Measurements from ENCODE around the gene GGT6. TPM values are rescaled to one million over a fixed set of nuclear protein-coding genes. Genes with fewer than 3 reads are reported as not detected.
"Not testable (repeated sequence)": the region's sequence is repeated elsewhere in the genome, so short reads cannot be mapped to it uniquely, and the experiment has no call there.

Gene GGT6
- total RNA-seq, 2 experiments from 2014 or later, result not detected

DNA sequence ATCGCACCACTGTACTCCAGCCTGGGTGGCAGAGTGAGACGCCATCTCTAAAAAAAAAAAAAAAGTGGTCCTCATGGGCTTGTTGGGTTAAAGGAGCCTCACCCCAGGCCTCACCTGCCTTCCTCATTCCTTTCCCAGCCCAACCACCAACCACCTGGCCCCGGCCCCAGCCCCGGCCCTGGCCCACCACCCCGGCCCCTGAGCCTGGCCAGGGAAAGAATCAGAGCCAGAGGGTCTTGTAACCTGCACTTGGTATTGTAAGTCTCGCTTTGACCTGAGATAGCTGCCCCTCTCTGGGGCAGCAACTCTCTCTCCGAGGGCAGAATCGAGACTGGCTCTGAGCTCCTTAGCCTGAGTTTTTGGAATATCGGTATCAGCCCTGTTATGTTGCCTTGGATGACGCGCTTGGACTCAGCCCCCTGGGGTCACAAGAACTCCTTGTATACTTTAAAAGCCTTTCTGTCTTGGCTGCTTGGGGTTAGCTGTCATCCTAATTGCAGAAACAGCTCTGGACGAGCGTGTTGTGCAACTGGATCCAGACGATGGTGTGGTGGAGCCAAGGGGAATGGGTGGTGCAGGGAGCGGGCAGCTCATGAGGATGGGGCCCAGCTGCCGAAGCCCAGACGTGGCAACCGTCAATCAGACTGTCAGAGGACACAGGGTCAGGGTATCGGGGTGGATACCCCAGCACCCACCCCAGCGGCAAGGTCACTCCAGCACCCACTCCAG lies 38.6 kb upstream of the GGT6 start:
- H3K27me3 Mint-ChIP-seq, result peaks cover 3% of the 10 kb centered on the region
- H3K9me3 Mint-ChIP-seq, result no peaks in the 10 kb centered on the region
- no peak for DNase-seq
- ChIA-PET CTCF (interaction anchor here (1.0 kb wide), 1 partner anchor 14 kb away, joined by 3 read pairs; no protein-coding TSS in a partner anchor), POLR2A (no interaction called here)
- no peaks in the 10 kb centered on the region for H3K36me3 Mint-ChIP-seq
- H3K27ac Mint-ChIP-seq, result no peak overlapping the region
- H3K4me3 Mint-ChIP-seq, result no peak overlapping the region
- intact Hi-C loops (cut with micrococcal nuclease), result no loop called here
- peaks cover 4% of the 10 kb centered on the region for H3K4me1 Mint-ChIP-seq (ENCODE audit: low read depth)

- CTCF ChIA-PET, result interaction anchor here (1.0 to 2.3 kb wide), 2 partner anchors 13 to 31 kb away, joined by 3 to 7 read pairs; no protein-coding TSS in a partner anchor
- intact Hi-C loops (cut with micrococcal nuclease), result no loop called here
- peaks cover 3% of the 10 kb centered on the region for H3K27me3 Mint-ChIP-seq
- peaks cover 4% of the 10 kb centered on the region for H3K4me1 Mint-ChIP-seq (ENCODE audit: low read depth)
- POLR2A ChIA-PET, result no interaction called here
- H3K9me3 Mint-ChIP-seq, result no peaks in the 10 kb centered on the region
- H3K36me3 Mint-ChIP-seq, result no peaks in the 10 kb centered on the region
- no peak for DNase-seq
- H3K4me3 Mint-ChIP-seq, result no peak overlapping the region
- H3K27ac Mint-ChIP-seq, result no peak overlapping the region
Observed at GRCh38 chr17:4597975-4598374, 37.6 kb upstream of the GGT6 start.

DNA sequence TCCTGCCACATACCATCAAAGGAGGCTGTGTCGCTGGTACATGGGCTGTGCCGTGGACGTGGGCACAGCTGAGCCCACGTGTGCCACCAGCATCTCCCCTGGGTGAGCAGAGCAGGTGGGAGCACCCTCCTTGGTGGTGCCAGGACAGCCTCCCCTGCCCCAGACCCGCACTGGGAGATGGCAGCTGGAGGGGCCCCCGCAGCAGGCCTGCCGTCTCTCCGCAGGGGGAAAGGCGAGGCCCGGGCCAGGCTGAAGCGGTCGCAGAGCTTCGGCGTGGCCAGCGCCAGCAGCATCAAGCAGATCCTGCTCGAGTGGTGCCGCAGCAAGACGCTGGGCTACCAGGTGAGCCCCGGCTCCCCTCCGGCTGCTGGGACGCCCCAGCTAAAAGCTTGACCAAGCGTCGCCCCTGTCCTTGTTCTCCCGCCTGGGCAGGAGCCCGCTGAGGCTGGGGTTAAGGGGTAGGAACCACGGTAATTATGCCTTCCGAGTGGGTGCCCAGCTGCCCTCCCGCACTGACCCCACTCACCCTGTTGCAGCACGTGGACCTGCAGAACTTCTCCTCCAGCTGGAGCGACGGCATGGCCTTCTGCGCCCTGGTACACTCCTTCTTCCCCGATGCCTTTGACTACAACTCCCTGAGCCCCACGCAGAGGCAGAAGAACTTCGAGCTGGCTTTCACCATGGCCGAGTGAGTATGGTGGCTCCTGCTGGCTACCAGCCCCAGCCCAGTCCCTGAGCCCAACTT lies 36.4 kb upstream of the GGT6 start:
- H3K27me3 Mint-ChIP-seq, result peaks cover 5% of the 10 kb centered on the region
- intact Hi-C loops (cut with micrococcal nuclease), result no loop called here
- no peak overlapping the region for H3K4me3 Mint-ChIP-seq
- no peaks in the 10 kb centered on the region for H3K9me3 Mint-ChIP-seq
- no peak overlapping the region for H3K27ac Mint-ChIP-seq
- H3K36me3 Mint-ChIP-seq, result no peaks in the 10 kb centered on the region
- no peak for DNase-seq
- ChIA-PET CTCF (interaction anchor here (0.7 to 2.3 kb wide), 2 partner anchors 28 to 30 kb away, joined by 3 to 7 read pairs; no protein-coding TSS in a partner anchor), POLR2A (no interaction called here)
- H3K4me1 Mint-ChIP-seq (ENCODE audit: low read depth), result peaks cover 4% of the 10 kb centered on the region

DNA sequence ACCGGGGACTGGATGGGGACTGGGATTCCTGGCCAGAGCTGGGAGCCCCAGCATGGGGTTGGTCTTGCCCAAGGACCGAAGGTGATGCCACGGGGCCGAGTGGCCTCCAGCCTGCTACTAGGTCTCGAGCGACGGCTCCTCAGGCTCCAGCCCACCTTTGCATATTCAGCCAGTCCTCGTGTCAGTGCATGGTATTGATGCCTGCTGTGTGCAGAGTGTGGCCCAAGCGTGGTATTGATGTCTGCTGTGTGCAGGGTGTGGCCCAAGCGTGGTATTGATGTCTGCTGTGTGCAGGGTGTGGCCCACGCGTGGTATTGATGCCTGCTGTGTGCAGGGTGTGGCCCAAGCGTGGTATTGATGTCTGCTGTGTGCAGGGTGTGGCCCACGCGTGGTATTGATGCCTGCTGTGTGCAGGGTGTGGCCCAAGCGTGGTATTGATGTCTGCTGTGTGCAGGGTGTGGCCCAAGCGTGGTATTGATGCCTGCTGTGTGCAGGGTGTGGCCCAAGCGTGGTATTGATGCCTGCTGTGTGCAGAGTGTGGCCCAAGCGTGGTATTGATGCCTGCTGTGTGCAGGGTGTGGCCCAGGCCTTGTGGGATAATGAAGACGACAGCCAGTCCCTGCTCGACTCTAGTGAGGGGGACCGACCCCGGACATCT lies 35.4 kb upstream of the GGT6 start:
- POLR2A ChIA-PET; H3K27me3 Mint-ChIP-seq; H3K4me3 Mint-ChIP-seq; intact Hi-C loops (cut with micrococcal nuclease); H3K27ac Mint-ChIP-seq; H3K36me3 Mint-ChIP-seq; H3K9me3 Mint-ChIP-seq; H3K4me1 Mint-ChIP-seq (ENCODE audit: low read depth); DNase-seq: not testable (repeated sequence)
- CTCF ChIA-PET, result interaction anchor here (0.7 to 1.5 kb wide), 3 partner anchors 29 kb away, joined by 3 to 8 read pairs (median 5); no protein-coding TSS in a partner anchor

GRCh38 chr17:4594931-4595684 lies 34.7 kb upstream of the GGT6 start:
- H3K27me3 Mint-ChIP-seq, result peaks cover 8% of the 10 kb centered on the region
- POLR2A ChIA-PET, result no interaction called here
- peaks cover 4% of the 10 kb centered on the region for H3K4me1 Mint-ChIP-seq (ENCODE audit: low read depth)
- no peaks in the 10 kb centered on the region for H3K9me3 Mint-ChIP-seq
- no peak overlapping the region for H3K4me3 Mint-ChIP-seq
- peak; percentile 52 for DNase-seq
- H3K36me3 Mint-ChIP-seq, result no peaks in the 10 kb centered on the region
- CTCF ChIA-PET, result interaction anchor here (0.7 to 1.5 kb wide), 4 partner anchors 9 to 30 kb away, joined by 3 to 8 read pairs (median 4); no protein-coding TSS in a partner anchor
- intact Hi-C loops (cut with micrococcal nuclease), result no loop called here
- H3K27ac Mint-ChIP-seq, result no peak overlapping the region

DNA sequence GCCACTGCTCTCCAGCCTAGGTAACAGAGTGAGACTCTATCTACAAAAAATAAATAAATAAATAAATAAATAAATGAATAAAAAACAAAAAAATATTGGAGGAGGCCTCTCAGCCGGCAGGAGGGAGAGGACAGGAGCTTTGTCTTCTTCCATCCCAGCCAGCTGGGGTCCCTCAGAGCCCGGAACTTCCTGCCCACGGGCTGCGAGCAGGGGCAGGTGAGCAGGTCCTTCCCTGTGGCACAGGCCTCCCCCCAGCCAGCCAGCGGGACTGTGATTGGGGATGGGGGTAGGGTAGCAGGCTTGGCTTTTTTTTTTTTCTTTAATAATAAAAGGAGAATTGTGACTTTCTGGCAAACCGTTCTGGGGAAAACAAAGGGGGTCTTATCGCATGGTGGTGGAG lies 34.0 kb upstream of the GGT6 start:
- H3K4me3 Mint-ChIP-seq, result no peak overlapping the region
- H3K36me3 Mint-ChIP-seq, result no peaks in the 10 kb centered on the region
- no peak overlapping the region for H3K27ac Mint-ChIP-seq
- intact Hi-C loops (cut with micrococcal nuclease), result no loop called here
- peaks cover 8% of the 10 kb centered on the region for H3K27me3 Mint-ChIP-seq
- POLR2A ChIA-PET, result no interaction called here
- H3K4me1 Mint-ChIP-seq (ENCODE audit: low read depth), result peaks cover 4% of the 10 kb centered on the region
- DNase-seq, result no peak
- CTCF ChIA-PET, result interaction anchor here (1.0 to 1.5 kb wide), 3 partner anchors 8 to 31 kb away, joined by 3 to 8 read pairs (median 5); no protein-coding TSS in a partner anchor
- no peaks in the 10 kb centered on the region for H3K9me3 Mint-ChIP-seq

- Mint-ChIP-seq H3K27ac (no peak overlapping the region), H3K9me3 (no peaks in the 10 kb centered on the region), H3K27me3 (peaks cover 8% of the 10 kb centered on the region), H3K4me1 (ENCODE audit: low read depth) (peaks cover 4% of the 10 kb centered on the region), H3K4me3 (no peak overlapping the region), H3K36me3 (no peaks in the 10 kb centered on the region)
- intact Hi-C loops (cut with micrococcal nuclease), result no loop called here
- CTCF ChIA-PET, result no interaction called here
- DNase-seq, result no peak
- POLR2A ChIA-PET, result no interaction called here
Observed at GRCh38 chr17:4593021-4593421, 32.6 kb upstream of the GGT6 start.

GRCh38 chr17:4592240-4593005 lies 32.0 kb upstream of the GGT6 start:
- POLR2A ChIA-PET, result no interaction called here
- CTCF ChIA-PET, result interaction anchor here (1.0 kb wide), 1 partner anchor 55 kb away, joined by 3 read pairs; no protein-coding TSS in a partner anchor
- Mint-ChIP-seq H3K4me3 (no peak overlapping the region), H3K4me1 (ENCODE audit: low read depth) (peaks cover 4% of the 10 kb centered on the region), H3K27ac (no peak overlapping the region), H3K36me3 (no peaks in the 10 kb centered on the region), H3K27me3 (peaks cover 8% of the 10 kb centered on the region), H3K9me3 (no peaks in the 10 kb centered on the region)
- DNase-seq, result no peak
- intact Hi-C loops (cut with micrococcal nuclease), result no loop called here

GRCh38 chr17:4591529-4591928 lies 31.2 kb upstream of the GGT6 start:
- H3K4me1 Mint-ChIP-seq (ENCODE audit: low read depth), result peaks cover 4% of the 10 kb centered on the region
- ChIA-PET CTCF (interaction anchor here (1.0 kb wide), 1 partner anchor 56 kb away, joined by 3 read pairs; no protein-coding TSS in a partner anchor), POLR2A (no interaction called here)

GRCh38 chr17:4590981-4591453 lies 30.6 kb upstream of the GGT6 start:
- H3K36me3 Mint-ChIP-seq, result no peaks in the 10 kb centered on the region
- intact Hi-C loops (cut with micrococcal nuclease), result no loop called here
- POLR2A ChIA-PET, result no interaction called here
- peaks cover 15% of the 10 kb centered on the region for H3K27me3 Mint-ChIP-seq
- H3K9me3 Mint-ChIP-seq, result no peaks in the 10 kb centered on the region
- H3K4me1 Mint-ChIP-seq (ENCODE audit: low read depth), result peaks cover 4% of the 10 kb centered on the region
- DNase-seq, result no peak
- CTCF ChIA-PET, result interaction anchor here (1.0 kb wide), 1 partner anchor 57 kb away, joined by 3 read pairs; no protein-coding TSS in a partner anchor
- no peak overlapping the region for H3K27ac Mint-ChIP-seq
- no peak overlapping the region for H3K4me3 Mint-ChIP-seq

More at GRCh38 chr17:4591529-4591928, 31.2 kb upstream of the GGT6 start:
- no peak overlapping the region for H3K4me3 Mint-ChIP-seq
- peaks cover 10% of the 10 kb centered on the region for H3K27me3 Mint-ChIP-seq
- DNase-seq, result no peak
- intact Hi-C loops (cut with micrococcal nuclease), result no loop called here
- H3K36me3 Mint-ChIP-seq, result no peaks in the 10 kb centered on the region
- no peaks in the 10 kb centered on the region for H3K9me3 Mint-ChIP-seq
- no peak overlapping the region for H3K27ac Mint-ChIP-seq

- H3K27me3 Mint-ChIP-seq, result peaks cover 23% of the 10 kb centered on the region
- H3K9me3 Mint-ChIP-seq; H3K27ac Mint-ChIP-seq; POLR2A ChIA-PET; H3K4me1 Mint-ChIP-seq (ENCODE audit: low read depth); H3K36me3 Mint-ChIP-seq; intact Hi-C loops (cut with micrococcal nuclease); H3K4me3 Mint-ChIP-seq; DNase-seq: not testable (repeated sequence)
- CTCF ChIA-PET, result interaction anchor here (0.7 to 1.2 kb wide), 2 partner anchors 16 to 23 kb away, joined by 3 read pairs; no protein-coding TSS in a partner anchor
Observed at GRCh38 chr17:4590042-4590441, 29.7 kb upstream of the GGT6 start.

Measured in activated CD4-positive, alpha-beta memory T cell treated with anti-CD3 and anti-CD28 coated beads for 36 hours (primary cell).